ENCODE measurements around the gene DENND6B.

DNA sequence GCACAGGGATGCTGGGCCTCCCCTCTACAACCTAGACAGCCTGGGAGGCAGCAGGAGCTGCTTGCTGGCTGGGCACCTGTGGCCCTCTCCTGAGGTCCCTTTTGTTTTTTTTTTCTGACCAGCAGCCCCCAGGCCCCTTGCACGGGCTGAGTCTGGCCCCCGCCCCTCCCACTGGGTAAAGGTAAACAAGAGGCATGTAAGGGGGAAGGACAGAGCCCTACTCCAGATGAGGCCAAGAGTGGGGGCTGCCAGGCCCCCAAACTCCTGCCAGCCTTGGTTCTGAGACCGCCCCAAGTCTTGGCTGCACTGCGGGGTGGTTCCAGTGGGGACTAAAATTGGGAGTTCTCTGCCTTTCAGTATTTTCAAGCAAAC is 28.6 kb downstream of the DENND6B start:
- TF ChIP-seq, protein P1, sequence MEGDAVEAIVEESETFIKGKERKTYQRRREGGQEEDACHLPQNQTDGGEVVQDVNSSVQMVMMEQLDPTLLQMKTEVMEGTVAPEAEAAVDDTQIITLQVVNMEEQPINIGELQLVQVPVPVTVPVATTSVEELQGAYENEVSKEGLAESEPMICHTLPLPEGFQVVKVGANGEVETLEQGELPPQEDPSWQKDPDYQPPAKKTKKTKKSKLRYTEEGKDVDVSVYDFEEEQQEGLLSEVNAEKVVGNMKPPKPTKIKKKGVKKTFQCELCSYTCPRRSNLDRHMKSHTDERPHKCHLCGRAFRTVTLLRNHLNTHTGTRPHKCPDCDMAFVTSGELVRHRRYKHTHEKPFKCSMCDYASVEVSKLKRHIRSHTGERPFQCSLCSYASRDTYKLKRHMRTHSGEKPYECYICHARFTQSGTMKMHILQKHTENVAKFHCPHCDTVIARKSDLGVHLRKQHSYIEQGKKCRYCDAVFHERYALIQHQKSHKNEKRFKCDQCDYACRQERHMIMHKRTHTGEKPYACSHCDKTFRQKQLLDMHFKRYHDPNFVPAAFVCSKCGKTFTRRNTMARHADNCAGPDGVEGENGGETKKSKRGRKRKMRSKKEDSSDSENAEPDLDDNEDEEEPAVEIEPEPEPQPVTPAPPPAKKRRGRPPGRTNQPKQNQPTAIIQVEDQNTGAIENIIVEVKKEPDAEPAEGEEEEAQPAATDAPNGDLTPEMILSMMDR (IDR thresholded peaks at IDR 0.05; ENCODE audit: extremely low read depth in 1 of 2, insufficient read depth in 1 of 2, low read depth in 1 of 2, low read length in 2 of 2), result no peak
- TF ChIP-seq POLR2A (IDR thresholded peaks at IDR 0.05; ENCODE audit: low read depth, low read length), result no peak

All from endothelial cell of umbilical vein (primary cell).